ENCODE measurements around the gene SWT1.
"Not testable (repeated sequence)": the region's sequence is repeated elsewhere in the genome, so short reads cannot be mapped to it uniquely, and the experiment has no call there.

Gene SWT1

GRCh38 chr1:185228979-185229378 lies 72.0 kb downstream of the SWT1 start:
- no peak overlapping the region for H3K4me3 ChIP-seq (ENCODE audit: low read depth, low read length)
- TF ChIP-seq CTCF (IDR thresholded peaks at IDR 0.05; ENCODE audit: insufficient read depth, low read depth, low read length, missing control alignments), result no peak
- DNase-seq (ENCODE audit: low read depth), result no peak

GRCh38 chr1:185229981-185230380 lies 73.0 kb downstream of the SWT1 start:
- TF ChIP-seq CTCF (IDR thresholded peaks at IDR 0.05; ENCODE audit: insufficient read depth, low read depth, low read length, missing control alignments), result no peak
- no peak for DNase-seq (ENCODE audit: low read depth)
- no peak overlapping the region for H3K4me3 ChIP-seq (ENCODE audit: low read depth, low read length)

GRCh38 chr1:185232874-185233273 lies 75.9 kb downstream of the SWT1 start:
- TF ChIP-seq CTCF (IDR thresholded peaks at IDR 0.05; ENCODE audit: insufficient read depth, low read depth, low read length, missing control alignments), result no peak
- no peak overlapping the region for H3K4me3 ChIP-seq (ENCODE audit: low read depth, low read length)
- no peak for DNase-seq (ENCODE audit: low read depth)

GRCh38 chr1:185234183-185234582 lies 77.2 kb downstream of the SWT1 start:
- H3K4me3 ChIP-seq (ENCODE audit: low read depth, low read length); DNase-seq (ENCODE audit: low read depth): not testable (repeated sequence)

GRCh38 chr1:185237176-185237575 lies 80.2 kb downstream of the SWT1 start:
- not testable (repeated sequence) for DNase-seq (ENCODE audit: low read depth); H3K4me3 ChIP-seq (ENCODE audit: low read depth, low read length)

- no peak overlapping the region for H3K4me3 ChIP-seq (ENCODE audit: low read depth, low read length)
- no peak for DNase-seq (ENCODE audit: low read depth)
- TF ChIP-seq CTCF (IDR thresholded peaks at IDR 0.05; ENCODE audit: insufficient read depth, low read depth, low read length, missing control alignments), result no peak
Observed at GRCh38 chr1:185237661-185238060, 80.7 kb downstream of the SWT1 start.

- DNase-seq (ENCODE audit: low read depth), result no peak
- H3K4me3 ChIP-seq (ENCODE audit: low read depth, low read length), result no peak overlapping the region
- peak; percentile 12 for TF ChIP-seq CTCF (IDR thresholded peaks at IDR 0.05; ENCODE audit: insufficient read depth, low read depth, low read length, missing control alignments)
Observed at GRCh38 chr1:185238447-185238846, 81.5 kb downstream of the SWT1 start.

- no peak for DNase-seq (ENCODE audit: low read depth)
- no peak for TF ChIP-seq CTCF (IDR thresholded peaks at IDR 0.05; ENCODE audit: insufficient read depth, low read depth, low read length, missing control alignments)
- no peak overlapping the region for H3K4me3 ChIP-seq (ENCODE audit: low read depth, low read length)
Observed at GRCh38 chr1:185239861-185240260, 82.9 kb downstream of the SWT1 start.
